PC-3 (cell line): ENCODE results near the gene COL6A2. TPM values are rescaled to one million over a fixed set of nuclear protein-coding genes. Genes with fewer than 3 reads are reported as not detected.

Source experiments
- ATAC-seq: fragments of 200-7000 bp; cut with Tn5 transposase; 2 replicates; pipeline ENCODE4 v1.9.1; 2020; ENCODE audit warnings: mild to moderate bottlenecking, moderate library complexity
- BruUV-seq: library from RNA; stranded (reverse); fragments of 400-500 nt; replicated peaks from 2 replicates; lab custom pipeline; 2021; lab: Mats Ljungman, UMichigan
- CTCF ChIA-PET: fragments of 300-600 bp; sonication (Branson Sonifier 250); formaldehyde crosslinking; loops from one replicate; lab custom pipeline; 2022; ENCODE audit warnings: antibody characterized with exemption; lab: Charles Lee
- POLR2A ChIA-PET: fragments of 300-600 bp; sonication (Branson Sonifier 250); formaldehyde crosslinking; loops from one replicate; lab custom pipeline; 2022; ENCODE audit warnings: antibody characterized with exemption; ENCODE audit not compliant: unreplicated experiment; lab: Charles Lee
- DNase-seq: peaks from one replicate; pipeline ENCODE4 v3.0.0-alpha.2; 2015
- H2AFZ ChIP-seq: fragments of 300-600 bp; sonication (generic); 2 replicates; pipeline ENCODE4 v1.6.0; 2016; ENCODE audit warnings: antibody characterized with exemption, low read length
- H3F3A ChIP-seq: fragments of 300-600 bp; sonication (generic); one replicate; pipeline ENCODE4 v1.6.0; 2017; ENCODE audit warnings: antibody characterized with exemption, low read length, control low read depth, mild to moderate bottlenecking; ENCODE audit not compliant: unreplicated experiment
- H3K27ac ChIP-seq: fragments of 300-600 bp; sonication (generic); 2 replicates; pipeline ENCODE4 v1.5.1; 2016; ENCODE audit warnings: mild to moderate bottlenecking, low read length
- H3K27me3 ChIP-seq: fragments of 300-600 bp; sonication (generic); 2 replicates; pipeline ENCODE4 v1.6.1; 2016; ENCODE audit warnings: low read length, mixed read lengths
- H3K36me3 ChIP-seq: fragments of 300-600 bp; sonication (generic); 2 replicates; pipeline ENCODE4 v1.6.1; 2016; ENCODE audit warnings: low read depth, mixed run types, low read length, mixed read lengths
- H3K4me1 ChIP-seq: fragments of 300-600 bp; sonication (generic); 2 replicates; pipeline ENCODE4 v1.5.1; 2016; ENCODE audit warnings: low read length; ENCODE audit not compliant: insufficient read depth
- H3K4me2 ChIP-seq: fragments of 300-600 bp; sonication (generic); 2 replicates; pipeline ENCODE4 v1.6.0; 2016; ENCODE audit warnings: low read length
- H3K4me3 ChIP-seq: fragments of 300-600 bp; sonication (generic); 2 replicates; pipeline ENCODE4 v1.5.1; 2016; ENCODE audit warnings: mild to moderate bottlenecking, low read length, mixed read lengths
- H3K79me2 ChIP-seq: fragments of 300-600 bp; sonication (generic); 2 replicates; pipeline ENCODE4 v1.6.1; 2017; ENCODE audit warnings: low read length, mixed read lengths
- H3K9ac ChIP-seq: fragments of 300-600 bp; sonication (generic); 2 replicates; pipeline ENCODE4 v1.6.0; 2016; ENCODE audit warnings: mild to moderate bottlenecking, low read length
- H3K9me2 ChIP-seq: fragments of 300-600 bp; sonication (generic); replicated peaks from 2 replicates; pipeline ENCODE4 v1.6.1; 2016; ENCODE audit warnings: mixed run types, low read length, mixed read lengths
- H3K9me3 ChIP-seq: fragments of 300-600 bp; sonication (generic); 2 replicates; pipeline ENCODE4 v1.6.1; 2016; ENCODE audit warnings: low read length, mixed read lengths
- H4K20me1 ChIP-seq: fragments of 300-600 bp; sonication (generic); 2 replicates; pipeline ENCODE4 v1.6.1; 2016; ENCODE audit warnings: low read length, mixed read lengths
- CTCF ChIP-seq: fragments of 300-600 bp; sonication (generic); conservative IDR thresholded peaks from 2 replicates; pipeline ENCODE4 v1.5.1; 2017; ENCODE audit warnings: antibody characterized with exemption, low read depth, mild to moderate bottlenecking, low read length
- EZH2 ChIP-seq: fragments of 300-600 bp; sonication (generic); IDR thresholded peaks from one replicate; pipeline ENCODE4 v1.6.1; 2017; ENCODE audit warnings: antibody characterized with exemption, mild to moderate bottlenecking, low read length; ENCODE audit not compliant: unreplicated experiment
- EZH2phosphoT487 ChIP-seq: fragments of 300-600 bp; sonication (generic); IDR thresholded peaks from 2 replicates; pipeline ENCODE4 v1.6.1; 2018; ENCODE audit warnings: mild to moderate bottlenecking, antibody characterized with exemption, low read length, borderline replicate concordance
- intact Hi-C: fragments of 100-400 bp; cut with micrococcal nuclease; formaldehyde crosslinking; loops from 2 replicates; pipeline ENCODE4 v1.9.0; 2023
- total RNA-seq: library from RNA; depleted of rRNA; stranded (reverse); fragments of >200 nt; gene quantifications from 2 replicates; pipeline ENCODE4 v1.2.3, GENCODE V29; 2014

COL6A2 gene
- total RNA-seq, 1 experiment from 2014 or later = 521 TPM

GRCh38 chr21:46066591-46067331 is 31.2 kb upstream of the COL6A2 start:
- H3K79me2 ChIP-seq = no peaks in the 10 kb centered on the region
- peaks cover 9% of the 10 kb centered on the region for H3K36me3 ChIP-seq
- no peak overlapping the region for H2AFZ ChIP-seq
- H3K9me3 ChIP-seq = peaks cover 12% of the 10 kb centered on the region; the same call in 1 of the 2 replicates
- intact Hi-C loops = no loop called here
- ChIA-PET POLR2A (interaction anchor here (0.7 kb wide), 2 partner anchors 84 to 1054 kb away, joined by 3 read pairs; no protein-coding TSS in a partner anchor), CTCF (no interaction called here)
- no peak overlapping the region for H3K9ac ChIP-seq
- TF ChIP-seq CTCF (no peak), EZH2phosphoT487 (no peak), EZH2 (no peak)
- no peaks in the 10 kb centered on the region for H3F3A ChIP-seq
- H3K4me1 ChIP-seq = peaks cover 16% of the 10 kb centered on the region
- BruUV-seq = no TSS peak
- H3K9me2 ChIP-seq = no peaks in the 10 kb centered on the region
- H3K27me3 ChIP-seq = no peaks in the 10 kb centered on the region
- no peak overlapping the region for H3K4me3 ChIP-seq
- no peaks in the 10 kb centered on the region for H4K20me1 ChIP-seq
- H3K27ac ChIP-seq = peak overlapping the region; percentile 77; the same call in 1 of the 2 replicates
- no peak overlapping the region for H3K4me2 ChIP-seq
- DNase-seq (no peak), ATAC-seq (no peak)

DNA sequence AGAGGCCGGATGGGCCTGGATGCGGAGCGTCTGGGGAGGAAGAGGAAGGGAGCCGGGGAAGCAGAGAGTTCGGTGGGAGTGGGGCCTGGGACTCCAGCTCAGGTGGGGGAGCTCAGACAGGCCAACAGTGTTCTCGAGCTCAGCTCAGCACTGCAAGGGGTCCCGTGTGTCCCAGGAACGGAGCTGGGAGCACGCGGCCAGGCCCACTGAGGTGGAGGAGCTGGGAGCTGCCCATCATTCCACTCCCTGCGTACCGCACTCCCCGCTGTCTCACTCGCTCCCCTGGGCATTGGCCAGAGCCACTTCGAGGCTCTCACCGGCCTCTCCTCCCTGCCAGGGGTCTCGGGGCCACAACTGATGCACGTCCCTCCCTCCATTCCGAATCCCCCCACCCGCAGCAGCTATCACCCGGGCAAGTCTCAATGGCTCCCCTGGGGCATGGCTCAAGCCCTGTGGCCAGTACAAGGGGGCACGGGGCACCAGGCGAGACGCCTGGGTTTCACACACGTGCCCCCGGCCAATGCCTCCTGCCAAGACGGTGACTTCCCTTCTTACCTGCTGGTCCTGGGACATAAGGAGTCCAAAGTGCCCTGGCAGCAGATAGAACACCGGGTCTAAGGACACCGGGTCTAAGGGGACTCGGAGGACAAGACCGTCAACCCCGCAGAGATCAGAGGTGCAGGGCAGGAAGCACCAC is 30.3 kb upstream of the COL6A2 start:
- no peaks in the 10 kb centered on the region for H3K79me2 ChIP-seq
- ChIA-PET CTCF (no interaction called here), POLR2A (no interaction called here)
- no peak overlapping the region for H3K27ac ChIP-seq
- peaks cover 5% of the 10 kb centered on the region; the same call in 1 of the 2 replicates for H3K9me3 ChIP-seq
- H3K27me3 ChIP-seq = no peaks in the 10 kb centered on the region
- ATAC-seq = no peak
- H3K9me2 ChIP-seq = no peaks in the 10 kb centered on the region
- H4K20me1 ChIP-seq = no peaks in the 10 kb centered on the region
- H3K4me3 ChIP-seq = no peak overlapping the region
- no peak overlapping the region for H3K9ac ChIP-seq
- no peak for DNase-seq
- peaks cover 3% of the 10 kb centered on the region; the same call in 1 of the 2 replicates for H3K36me3 ChIP-seq
- peaks cover 13% of the 10 kb centered on the region for H3K4me1 ChIP-seq
- H3F3A ChIP-seq = no peaks in the 10 kb centered on the region
- intact Hi-C loops = no loop called here
- no TSS peak for BruUV-seq
- no peak overlapping the region for H3K4me2 ChIP-seq
- H2AFZ ChIP-seq = no peak overlapping the region
- TF ChIP-seq EZH2phosphoT487 (no peak), CTCF (no peak), EZH2 (no peak)
